ENCODE data around the gene CTNND2. TPM values are rescaled to one million over a fixed set of nuclear protein-coding genes. Genes with fewer than 3 reads are reported as not detected.

Gene CTNND2
- total and polyA plus RNA-seq, 9 of the 15 experiments (the other 6 are each of a cell fraction or from before 2014, with no cell fraction given) = 0.03 to 0.35 TPM; not detected in 7

- no peak for FAIRE-seq
- H3K4me1 ChIP-seq (replicated peaks in 1 of 2; ENCODE audit: control insufficient read depth in 2 of 2, insufficient read depth in 2 of 2, low read length in 2 of 2) = no peaks in the 10 kb centered on the region
- no peak overlapping the region for H3K4me3 ChIP-seq
- H2AFZ ChIP-seq (ENCODE audit: low read depth, low read length) = no peak overlapping the region
- BruUV-seq (replicated peaks) = no TSS peak
- H3K79me2 ChIP-seq (ENCODE audit: control insufficient read depth, insufficient read depth, low read length) = no peaks in the 10 kb centered on the region
- no peaks in the 10 kb centered on the region for H3K9me1 ChIP-seq (ENCODE audit: control insufficient read depth, insufficient read depth, low read length)
- no peak overlapping the region for H3K9ac ChIP-seq (ENCODE audit: insufficient read depth in 1 of 2, low read depth in 2 of 2, low read length in 2 of 2)
- no peaks in the 10 kb centered on the region for H4K20me1 ChIP-seq (replicated peaks; ENCODE audit: control insufficient read depth, insufficient read depth, low read length)
- no peaks in the 10 kb centered on the region for H3K36me3 ChIP-seq (ENCODE audit: control insufficient read depth, insufficient read depth, low read length)
- intact Hi-C loops (cut with micrococcal nuclease) (no loop called here), in situ Hi-C loops (cut with MboI) (no loop called here)
- WGBS (ENCODE audit: insufficient coverage, low coverage, missing lambda C conversion rate) = under 1% methylated on average over 10 of the region's 10 CpGs
- no peak overlapping the region for H3K27ac ChIP-seq (ENCODE audit: extremely low read depth, low read depth, low read length)
- ChIA-PET POLR2A (no interaction called here), CTCF (ENCODE audit: low intra/inter-chr PET ratio) (no interaction called here)
- H3K27me3 ChIP-seq (ENCODE audit: control insufficient read depth in 2 of 2, insufficient read depth in 2 of 2, low read length in 2 of 2) = no peaks in the 10 kb centered on the region
- H3K9me3 ChIP-seq (replicated peaks; ENCODE audit: control insufficient read depth, insufficient read depth, low read depth, low read length) = no peaks in the 10 kb centered on the region
- TF ChIP-seq ZNF124 (CRISPR knock-in tag; IDR thresholded peaks at IDR 0.05) = no peak
- no peak for TF ChIP-seq RFX7 (CRISPR knock-in tag; IDR thresholded peaks at IDR 0.05)
- TF ChIP-seq THAP7 (CRISPR knock-in tag; IDR thresholded peaks at IDR 0.05) = no peak
- ATAC-seq = no peak
- no peak for DNase-seq (ENCODE audit: extremely low read depth in 1 of 4, low spot score in 3 of 4)
- H3K4me2 ChIP-seq (ENCODE audit: insufficient read depth, low read length) = no peak overlapping the region
Observed at GRCh38 chr5:11853796-11854195, 50.5 kb downstream of the CTNND2 start.

GRCh38 chr5:11853140-11853539 lies 51.1 kb downstream of the CTNND2 start:
- CTCF ChIA-PET (ENCODE audit: low intra/inter-chr PET ratio) = no interaction called here
- POLR2A ChIA-PET = no interaction called here
- ATAC-seq = no peak
- no peaks in the 10 kb centered on the region for H3K4me1 ChIP-seq (replicated peaks in 1 of 2; ENCODE audit: control insufficient read depth in 2 of 2, insufficient read depth in 2 of 2, low read length in 2 of 2)
- DNase-seq (ENCODE audit: extremely low read depth in 1 of 4, low spot score in 3 of 4) = no peak
- intact Hi-C loops (cut with micrococcal nuclease) (no loop called here), in situ Hi-C loops (cut with MboI) (no loop called here)
- BruUV-seq (replicated peaks) = no TSS peak
- H3K27ac ChIP-seq (ENCODE audit: extremely low read depth, low read depth, low read length) = no peak overlapping the region; the same call in 2 of the 3 replicates
- no peak overlapping the region for H3K4me3 ChIP-seq
- no peaks in the 10 kb centered on the region for H3K79me2 ChIP-seq (ENCODE audit: control insufficient read depth, insufficient read depth, low read length)
- H3K36me3 ChIP-seq (ENCODE audit: control insufficient read depth, insufficient read depth, low read length) = no peaks in the 10 kb centered on the region
- H3K9me3 ChIP-seq (replicated peaks; ENCODE audit: control insufficient read depth, insufficient read depth, low read depth, low read length) = no peaks in the 10 kb centered on the region; the same call in 1 of the 2 replicates
- H4K20me1 ChIP-seq (replicated peaks; ENCODE audit: control insufficient read depth, insufficient read depth, low read length) = no peaks in the 10 kb centered on the region
- FAIRE-seq = no peak
- H3K27me3 ChIP-seq (ENCODE audit: control insufficient read depth in 2 of 2, insufficient read depth in 2 of 2, low read length in 2 of 2) = no peaks in the 10 kb centered on the region
- no peak overlapping the region for H3K9ac ChIP-seq (ENCODE audit: insufficient read depth in 1 of 2, low read depth in 2 of 2, low read length in 2 of 2)
- no peak overlapping the region for H3K4me2 ChIP-seq (ENCODE audit: insufficient read depth, low read length)
- no peak overlapping the region for H2AFZ ChIP-seq (ENCODE audit: low read depth, low read length)
- H3K9me1 ChIP-seq (ENCODE audit: control insufficient read depth, insufficient read depth, low read length) = no peaks in the 10 kb centered on the region
- TF ChIP-seq ZNF224 (CRISPR knock-in tag; IDR thresholded peaks at IDR 0.05) (no peak), YBX1 (IDR thresholded peaks at IDR 0.05) (no peak), ZBTB11 (CRISPR knock-in tag; IDR thresholded peaks at IDR 0.05) (no peak), ZSCAN32 (CRISPR knock-in tag; IDR thresholded peaks at IDR 0.05) (no peak), MEF2D (tag; conservative IDR thresholded peaks at IDR 0.05; ENCODE audit: low read depth) (no peak), ZEB2 (IDR thresholded peaks at IDR 0.05) (no peak), ZNF253 (CRISPR knock-in tag; conservative IDR thresholded peaks at IDR 0.05) (no peak), CREB3L1 (IDR thresholded peaks at IDR 0.05; ENCODE audit: borderline replicate concordance, low read depth) (no peak), BHLHE40 (IDR thresholded peaks at IDR 0.05; ENCODE audit: low read length) (no peak), EZH2 (IDR thresholded peaks at IDR 0.05; ENCODE audit: borderline replicate concordance, low read depth, low read length) (no peak)

Measured in K562 (cell line).